Cardiac septum (tissue), 1 donor: ENCODE measurements around the gene IL6ST. TPM values are rescaled to one million over a fixed set of nuclear protein-coding genes. Genes with fewer than 3 reads are reported as not detected.

Experiments
- DNase-seq: peaks from one replicate; pipeline ENCODE4 v3.0.0-alpha.2; 2020; ENCODE audit warnings: low spot score
- intact Hi-C: fragments of 100-400 bp; cut with DNase I; formaldehyde crosslinking; loops from one replicate; pipeline ENCODE4 v1.14.0; 2022
- total RNA-seq: library from RNA; stranded (reverse); fragmentation: NEBNext Ultra II Directional; extraction: Animal tissue kit (Norgen Biotek cat#: 25700); gene quantifications from one replicate; pipeline ENCODE4 v1.2.1, GENCODE V29; 2021
- donor health status: DM: no; HTN: no; CAD: no.

Gene IL6ST
- total RNA-seq, 1 donor from 2014 or later, result 131 TPM

DNA sequence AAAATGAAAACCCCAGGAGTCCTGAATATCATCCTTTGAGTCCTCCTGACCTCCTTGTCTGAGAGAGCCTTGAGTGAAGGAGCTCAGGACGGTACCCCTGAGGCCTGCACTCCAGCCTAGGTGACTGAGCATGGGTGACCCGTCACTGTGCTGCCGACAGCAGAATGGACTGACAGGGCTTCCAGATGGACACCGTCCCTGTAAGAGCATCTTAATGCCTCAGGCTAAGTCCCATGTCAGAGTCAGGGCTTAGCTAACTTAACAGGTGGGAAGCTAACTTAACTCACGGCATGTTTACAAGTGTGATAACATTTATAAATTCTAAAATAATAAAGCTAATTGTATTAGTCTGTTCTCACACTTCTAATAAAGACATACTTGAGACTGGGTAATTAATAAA, 68.3 kb downstream of the IL6ST start:
- intact Hi-C loops, result no loop called here
- DNase-seq, result no peak

DNA sequence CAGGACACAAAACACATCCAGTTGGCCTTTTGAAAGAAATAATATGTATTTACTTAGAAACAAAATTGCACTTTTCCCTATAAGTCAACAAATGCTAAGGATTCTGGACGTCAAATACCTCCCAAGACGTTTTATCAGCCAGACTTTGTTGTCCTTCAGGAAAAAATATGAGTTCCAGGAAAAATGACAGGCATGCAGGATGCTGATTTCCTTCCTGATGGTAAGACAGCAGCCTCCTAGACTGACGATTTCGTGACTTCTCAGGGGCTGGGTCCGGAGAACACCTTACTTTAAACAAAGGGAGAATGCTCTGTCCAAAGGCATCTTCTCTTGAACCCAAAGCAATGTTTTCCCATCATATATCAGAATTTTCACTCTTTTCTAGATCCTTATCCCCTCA, 69.1 kb downstream of the IL6ST start:
- DNase-seq, result no peak
- intact Hi-C loops, result no loop called here

DNA sequence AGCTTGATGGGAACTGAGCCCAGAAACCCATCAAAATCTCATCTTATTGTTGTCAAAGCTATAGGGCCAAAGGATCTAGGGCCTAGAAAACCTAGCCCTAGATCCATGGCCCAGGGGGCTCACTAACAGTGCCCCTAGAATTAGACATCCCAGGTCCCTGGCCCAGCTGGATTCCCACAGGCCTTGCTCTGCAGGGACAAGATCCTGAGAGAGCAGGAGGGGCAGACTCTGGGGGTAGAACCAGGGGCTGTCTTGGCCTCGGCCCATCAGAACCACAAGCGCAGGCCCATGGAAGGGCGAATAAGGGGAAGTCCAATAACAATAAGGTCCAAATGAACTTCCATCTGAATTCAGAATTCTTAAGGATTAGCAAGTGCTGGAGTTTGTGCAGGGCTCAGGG, 69.6 kb downstream of the IL6ST start:
- DNase-seq, result no peak
- intact Hi-C loops, result no loop called here

DNA sequence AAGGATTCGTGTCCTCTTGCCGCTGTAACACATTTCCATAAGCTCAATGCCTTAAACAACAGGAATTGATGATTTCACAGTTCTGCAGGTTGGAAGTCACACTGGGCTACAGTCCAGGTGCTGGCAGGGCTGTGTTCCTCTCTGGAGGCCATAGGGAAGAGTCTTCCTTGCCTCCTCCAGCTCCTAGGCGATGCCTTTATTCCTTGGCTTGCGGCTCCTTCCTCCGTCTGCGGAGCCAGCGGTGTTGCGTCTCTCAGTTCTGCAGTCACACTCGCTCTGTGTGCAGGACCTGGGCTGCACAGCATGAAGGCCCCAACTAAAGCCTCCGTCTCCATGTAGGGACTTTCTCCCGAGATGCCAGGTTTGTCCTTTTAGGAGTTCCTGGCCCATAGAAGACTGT, 70.0 kb downstream of the IL6ST start:
- no peak for DNase-seq
- intact Hi-C loops, result no loop called here

DNA sequence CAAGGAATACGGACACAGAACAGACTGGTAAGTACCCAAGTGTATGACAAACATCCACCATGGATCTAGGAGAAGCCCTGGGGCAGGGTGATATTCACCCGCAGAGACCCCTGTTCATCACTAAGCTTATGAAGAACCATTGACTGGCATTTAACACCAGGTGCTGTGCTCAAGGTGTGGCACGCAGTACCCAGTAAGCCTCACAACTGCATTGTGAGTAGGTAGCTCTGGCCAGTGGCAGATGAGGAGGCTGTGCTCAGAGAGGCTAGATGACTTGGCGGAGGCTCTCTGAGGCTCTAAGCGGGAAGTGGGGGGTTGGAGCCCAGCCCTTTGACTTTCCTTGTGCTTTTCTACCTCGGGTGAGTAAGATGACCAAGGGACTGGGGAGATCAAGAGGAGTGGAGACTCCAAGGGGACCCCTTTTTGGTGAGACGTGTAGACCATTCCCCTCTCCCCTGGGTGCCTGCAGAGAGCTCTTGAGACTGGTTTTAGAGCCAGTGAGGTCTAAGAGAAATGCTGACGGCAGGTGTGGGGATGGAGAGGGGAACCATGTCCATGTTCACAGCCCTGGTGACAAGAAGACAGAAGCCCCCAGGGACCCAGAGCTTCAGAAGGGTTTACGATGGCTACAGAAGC, 70.8 kb downstream of the IL6ST start:
- no peak for DNase-seq
- intact Hi-C loops, result no loop called here

DNA sequence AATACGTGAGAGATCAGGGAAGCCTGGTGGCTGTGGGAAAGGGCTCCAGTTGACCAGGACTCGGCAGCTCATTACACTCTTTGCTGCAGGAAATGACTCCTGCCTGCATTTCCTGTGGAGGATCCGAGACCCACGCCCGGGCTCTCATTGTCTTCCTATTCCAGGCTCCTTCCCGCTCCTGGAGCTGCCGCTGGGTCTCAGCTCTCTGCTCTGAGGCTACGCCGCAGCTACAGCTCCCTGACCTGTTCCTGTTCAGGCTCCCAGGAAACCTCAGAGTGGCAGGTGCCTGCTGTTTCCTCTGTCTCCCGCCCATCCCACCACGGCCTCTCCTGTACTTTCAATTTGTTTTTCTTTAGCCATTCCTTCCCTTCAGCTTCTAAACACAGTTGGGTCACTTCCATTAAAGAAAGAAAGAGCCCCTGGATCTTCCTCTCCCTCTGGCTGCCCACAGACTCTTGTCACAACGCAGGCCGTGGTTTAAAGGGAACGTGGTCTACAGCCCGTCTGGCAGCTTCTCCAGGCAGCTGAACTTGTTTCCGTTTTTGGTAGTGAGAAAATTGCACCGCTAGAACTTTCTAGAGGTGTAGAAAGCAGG, 71.5 kb downstream of the IL6ST start:
- intact Hi-C loops, result no loop called here
- no peak for DNase-seq

DNA sequence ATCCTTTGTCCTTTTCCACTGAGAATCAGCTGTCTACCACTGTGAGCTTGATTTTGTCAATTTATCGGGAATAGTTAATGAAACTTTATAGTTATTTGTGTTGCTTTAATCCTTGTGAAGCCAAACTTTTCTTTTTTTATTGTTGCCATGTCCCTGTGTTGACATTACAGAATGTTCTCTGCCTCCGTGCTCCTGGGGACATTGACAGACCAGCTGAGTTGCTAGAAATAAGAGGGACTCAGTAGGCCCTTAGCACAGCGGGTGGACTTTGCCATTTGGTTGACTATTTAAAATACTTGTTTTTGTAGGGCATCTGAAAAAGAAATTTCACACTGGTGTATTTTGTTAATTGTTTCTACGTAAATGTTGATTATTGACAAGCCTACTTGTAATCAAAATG, 73.1 kb downstream of the IL6ST start:
- intact Hi-C loops, result no loop called here

DNA sequence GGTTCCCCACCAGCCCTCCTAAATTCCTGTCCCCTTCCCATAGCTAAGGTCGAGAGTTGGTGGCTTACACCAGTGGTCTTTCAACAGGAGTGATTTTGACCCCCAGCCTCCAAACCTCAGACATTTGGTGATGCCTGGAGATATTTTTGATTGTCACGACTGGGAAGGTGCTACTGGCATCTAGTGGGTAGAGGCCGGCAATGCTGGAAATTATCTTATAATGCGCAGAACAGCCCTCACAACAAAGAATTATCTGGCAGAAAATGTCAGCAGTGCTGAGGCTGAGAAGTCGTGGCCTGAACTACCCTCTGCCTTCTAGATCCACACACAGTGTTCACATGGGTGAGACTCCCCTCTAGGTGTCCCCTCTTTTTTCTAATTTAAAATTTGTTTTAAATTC, 74.0 kb downstream of the IL6ST start:
- DNase-seq, result no peak
- intact Hi-C loops, result no loop called here

More for the DNA sequence above, 73.1 kb downstream of the IL6ST start:
- DNase-seq, result no peak

DNA sequence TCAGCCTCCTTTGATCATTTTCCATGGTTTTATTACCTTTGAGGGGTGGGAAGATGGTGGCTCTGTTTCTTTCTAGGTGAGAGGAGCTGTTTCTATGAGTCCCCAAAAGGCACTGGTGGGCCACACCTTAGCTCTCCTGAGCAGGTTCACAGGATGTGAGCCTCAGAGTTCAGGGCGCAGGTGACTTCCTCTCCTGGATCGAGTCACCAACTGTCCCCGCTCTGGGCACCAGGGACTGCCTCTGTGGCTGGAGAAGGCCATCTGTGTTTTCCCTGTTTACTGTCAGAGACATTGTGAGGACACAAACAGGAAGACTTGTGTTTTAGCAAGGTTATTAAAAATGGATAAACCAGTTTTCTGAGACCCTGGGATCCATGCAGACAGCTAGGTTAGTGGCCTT, 75.1 kb downstream of the IL6ST start:
- no peak for DNase-seq
- intact Hi-C loops, result no loop called here

DNA sequence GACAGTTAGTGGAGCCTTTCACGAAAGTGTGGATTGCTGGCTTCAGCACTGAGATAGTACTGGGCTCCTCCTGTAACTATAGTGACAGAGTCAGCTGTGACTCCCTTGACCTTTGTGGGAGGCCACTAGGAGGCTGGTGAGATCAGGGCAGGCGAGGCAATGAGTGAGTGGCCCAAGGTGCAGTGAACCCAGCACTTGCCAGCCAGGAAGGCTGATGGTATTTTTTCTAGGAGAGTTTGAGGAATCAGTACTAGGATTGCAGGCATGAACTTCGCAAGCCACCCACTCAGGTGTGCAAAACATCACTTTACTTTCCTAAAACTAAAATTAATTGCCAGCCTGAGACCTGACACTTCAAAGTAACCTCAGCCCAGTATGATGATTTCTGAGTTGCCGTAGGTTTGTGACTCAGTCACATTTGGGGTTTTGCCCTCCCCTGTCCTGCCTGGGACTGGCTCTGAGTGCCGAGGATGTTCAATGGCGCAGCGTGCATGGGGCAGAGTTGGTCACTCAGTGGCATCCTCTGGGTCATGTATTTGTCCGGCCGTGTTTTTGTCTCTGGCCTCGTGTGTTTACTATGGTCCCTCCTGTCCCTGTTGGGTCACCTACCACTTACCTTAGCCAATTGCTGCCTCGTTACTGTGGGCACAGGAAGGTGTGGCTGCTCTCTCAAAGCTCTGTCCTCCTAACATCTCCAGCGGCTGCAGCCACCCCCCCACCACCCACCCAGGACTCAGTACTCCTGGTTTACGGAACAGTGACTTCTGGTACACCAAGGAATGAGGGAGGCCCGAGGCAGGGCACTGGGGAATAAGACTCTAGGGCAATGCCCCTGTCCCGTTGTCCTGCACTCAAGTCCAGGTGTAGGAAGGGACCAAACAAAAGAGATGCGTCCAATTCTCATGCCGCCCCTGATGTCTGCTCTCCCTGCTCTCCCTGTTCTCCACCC, 76.4 kb downstream of the IL6ST start:
- no peak for DNase-seq

DNA sequence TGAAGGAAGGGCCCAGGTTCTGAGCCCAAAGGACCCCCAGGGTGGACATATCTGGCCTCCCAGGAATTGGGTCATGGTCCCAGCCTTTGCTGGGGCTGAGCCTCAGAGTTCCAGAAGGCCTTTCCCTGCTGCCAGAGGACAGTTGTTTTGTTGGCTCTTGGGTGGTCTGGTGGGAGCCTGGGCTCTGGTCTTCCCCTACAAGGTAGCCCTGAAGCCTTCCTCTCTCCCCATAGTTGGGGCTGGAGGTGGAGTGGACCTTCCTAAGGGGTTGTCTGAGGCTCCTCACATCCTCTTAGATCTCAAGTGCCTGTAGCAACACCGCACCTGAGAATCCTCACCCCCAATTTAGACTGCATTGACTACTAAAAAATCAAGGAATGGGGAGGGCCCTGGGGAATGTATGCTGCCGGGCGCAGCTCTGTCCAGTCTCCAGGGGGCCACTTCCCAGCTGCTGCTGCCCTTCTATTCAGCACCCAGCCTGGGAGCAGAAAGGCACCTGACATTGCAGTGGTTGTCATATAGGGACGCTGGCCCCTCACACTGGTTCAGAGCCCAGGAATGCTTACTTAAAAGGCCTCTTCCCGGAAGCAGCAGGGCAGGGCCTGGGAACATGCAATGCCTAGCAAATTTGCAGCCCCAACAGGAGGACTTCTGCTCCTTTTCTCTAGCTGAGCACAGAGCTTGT, 77.2 kb downstream of the IL6ST start:
- no peak for DNase-seq
- intact Hi-C loops, result no loop called here

More for the DNA sequence above, 76.4 kb downstream of the IL6ST start:
- intact Hi-C loops, result no loop called here

DNA sequence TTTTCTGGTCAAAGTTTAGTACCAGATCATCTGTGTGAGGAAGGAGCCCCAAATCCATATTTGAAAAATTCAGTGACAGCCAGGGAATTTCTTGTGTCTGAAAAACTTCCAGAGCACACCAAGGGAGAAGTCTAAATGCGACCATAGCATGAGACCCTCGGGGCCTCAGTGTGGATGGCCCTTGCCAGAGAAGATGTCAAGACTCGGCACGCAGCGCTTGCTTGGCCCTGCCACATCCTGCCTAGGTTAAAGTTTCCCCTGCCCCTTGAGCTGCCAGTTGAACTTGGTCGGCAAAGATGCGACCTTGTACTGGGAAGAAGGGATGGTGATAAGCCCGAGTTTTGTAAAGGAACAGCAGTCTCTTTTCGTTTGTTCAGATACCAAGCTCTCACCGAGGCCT, 77.8 kb downstream of the IL6ST start:
- DNase-seq, result no peak
- intact Hi-C loops, result no loop called here

DNA sequence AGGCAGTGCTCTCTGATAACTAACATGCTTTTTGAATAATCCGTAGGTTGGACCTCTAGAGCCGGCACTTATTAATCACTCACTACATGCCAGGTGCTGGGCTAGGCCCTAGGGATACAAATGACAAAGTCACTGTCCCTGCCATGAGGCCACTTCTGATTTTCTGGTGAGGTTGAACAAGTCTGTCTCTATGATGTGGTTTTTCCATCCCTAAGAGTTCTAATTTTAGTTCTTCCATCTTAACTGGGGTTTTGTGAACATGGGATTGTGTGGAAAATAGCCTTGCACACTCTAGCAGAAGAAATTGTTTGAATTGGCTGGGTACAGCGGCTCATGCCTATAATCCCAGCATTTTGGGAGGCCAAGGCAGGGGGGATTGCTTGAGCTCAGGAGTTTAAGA, 79.0 kb downstream of the IL6ST start:
- intact Hi-C loops, result no loop called here
- no peak for DNase-seq

DNA sequence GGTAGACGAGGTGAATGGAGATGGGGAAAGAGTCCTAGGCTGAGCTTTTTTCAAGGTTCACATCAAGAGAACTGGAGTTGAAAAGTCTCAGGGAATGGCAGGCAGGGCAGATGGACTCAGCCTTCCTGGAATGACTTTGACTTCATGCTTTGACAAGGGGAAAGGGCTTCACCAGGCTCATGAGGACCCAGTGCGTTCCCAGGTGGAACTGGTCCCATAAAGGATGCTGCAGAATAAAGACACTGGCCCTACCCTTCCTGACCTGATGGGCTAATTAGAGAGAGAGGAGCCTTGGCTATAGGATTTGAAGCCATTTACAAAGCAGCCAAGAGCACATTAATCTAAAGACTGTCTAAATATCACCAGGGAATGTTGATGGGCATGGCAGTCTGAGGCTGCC, 79.8 kb downstream of the IL6ST start:
- intact Hi-C loops, result no loop called here
- no peak for DNase-seq

DNA sequence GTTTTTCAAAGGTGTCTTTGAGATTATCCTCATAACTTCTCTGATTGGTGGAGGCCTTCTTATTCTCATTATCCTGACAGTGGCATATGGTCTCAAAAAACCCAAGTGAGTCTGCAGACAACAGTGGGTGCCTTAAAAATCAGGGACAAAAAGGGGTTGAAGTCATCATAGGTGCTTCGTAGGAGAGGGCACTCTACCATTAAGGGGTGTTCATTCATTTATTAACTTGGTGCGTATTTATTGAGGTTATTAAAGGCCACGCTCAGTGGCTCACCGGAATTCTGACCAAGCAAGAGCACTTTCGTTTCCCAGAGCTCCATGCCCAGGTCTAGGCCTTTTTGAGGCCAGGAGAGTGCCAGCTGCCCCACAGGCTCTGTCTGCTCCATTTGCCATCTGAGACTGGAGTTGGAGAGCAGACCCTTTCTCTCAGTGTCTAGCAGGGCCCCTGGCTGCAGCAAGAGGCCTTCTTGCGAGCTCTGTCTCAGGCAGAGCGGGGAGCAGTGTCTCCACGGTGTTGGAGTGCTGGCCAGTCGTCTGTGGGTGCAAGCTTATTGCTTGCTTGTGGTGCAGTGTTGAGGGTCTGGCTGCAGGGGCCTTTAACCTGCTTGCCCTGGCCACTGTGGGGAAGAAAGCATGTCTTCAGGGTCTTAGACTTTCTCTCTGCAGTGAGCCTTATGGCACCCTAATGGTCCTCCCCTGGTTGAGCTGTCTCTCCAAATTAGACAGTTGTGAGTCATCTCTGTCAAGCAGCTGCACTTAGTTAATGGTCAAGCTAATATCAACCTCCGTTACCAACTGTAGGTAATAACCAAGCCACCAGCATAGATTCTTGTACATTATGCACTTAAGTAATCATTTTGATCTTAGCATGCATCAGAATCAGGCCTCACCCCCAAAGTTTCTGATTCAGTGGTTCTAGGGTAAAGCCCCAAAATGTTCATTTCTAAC, 81.0 kb downstream of the IL6ST start:
- no peak for DNase-seq
- intact Hi-C loops, result no loop called here

DNA sequence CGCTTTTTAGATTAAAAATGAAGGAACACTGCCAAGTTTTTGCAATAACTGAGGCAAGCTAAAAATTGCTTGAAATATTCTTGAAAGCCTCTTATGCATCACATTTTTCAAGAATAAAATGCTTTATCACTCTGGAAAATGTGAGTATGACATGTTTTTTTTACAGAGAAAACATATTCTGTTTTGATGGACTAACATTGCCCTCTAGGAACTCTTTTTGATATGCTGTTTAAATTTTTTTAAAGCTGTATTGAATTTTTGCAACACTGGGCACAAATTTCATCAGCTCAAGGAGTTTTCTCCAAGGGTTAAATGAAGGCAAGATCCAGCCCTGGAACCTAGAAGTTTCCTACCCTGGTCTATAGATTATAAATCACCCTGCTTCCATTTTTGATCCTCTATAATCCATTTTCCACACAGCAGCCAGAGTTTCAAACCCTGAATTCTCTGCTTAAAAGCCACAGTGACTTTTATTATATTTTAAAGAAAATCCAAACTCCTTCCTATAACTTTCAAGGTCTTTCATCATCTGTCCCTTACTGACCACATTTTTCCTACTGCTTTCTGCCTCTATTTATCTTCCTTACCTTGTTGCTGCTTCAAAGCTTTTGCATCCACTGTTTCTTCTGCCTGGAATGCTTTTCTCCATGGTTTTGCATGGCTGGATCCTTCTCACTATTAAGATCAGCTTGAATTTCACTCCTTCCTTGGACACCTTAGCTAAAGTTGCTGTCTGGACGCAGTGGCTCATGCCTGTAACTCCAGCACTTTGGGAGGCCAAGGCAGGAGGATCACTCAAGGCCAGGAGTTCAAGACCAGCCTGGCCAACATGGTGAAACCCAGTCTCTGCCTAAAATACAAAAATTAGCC, 82.7 kb downstream of the IL6ST start:
- intact Hi-C loops, result no loop called here

DNA sequence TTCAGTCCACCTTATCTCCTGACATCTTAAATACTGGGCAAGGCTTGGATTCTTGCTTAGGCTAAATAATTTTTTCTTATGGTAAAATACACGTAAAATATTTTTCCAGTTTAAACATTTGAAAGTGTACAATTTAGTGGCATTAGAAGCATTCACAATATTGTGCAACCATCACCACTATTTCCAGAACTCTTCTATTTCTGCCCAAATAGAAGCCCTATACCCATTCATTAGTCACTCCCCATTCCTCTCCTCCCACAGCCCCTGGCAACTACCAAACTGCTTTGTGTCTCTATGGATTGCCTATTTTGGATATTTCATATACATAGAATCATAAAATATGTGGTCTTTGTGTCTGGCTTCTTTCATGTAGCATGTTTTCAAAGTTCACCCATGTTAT, 86.0 kb downstream of the IL6ST start:
- intact Hi-C loops, result no loop called here

More for the DNA sequence above, 82.7 kb downstream of the IL6ST start:
- no peak for DNase-seq

DNA sequence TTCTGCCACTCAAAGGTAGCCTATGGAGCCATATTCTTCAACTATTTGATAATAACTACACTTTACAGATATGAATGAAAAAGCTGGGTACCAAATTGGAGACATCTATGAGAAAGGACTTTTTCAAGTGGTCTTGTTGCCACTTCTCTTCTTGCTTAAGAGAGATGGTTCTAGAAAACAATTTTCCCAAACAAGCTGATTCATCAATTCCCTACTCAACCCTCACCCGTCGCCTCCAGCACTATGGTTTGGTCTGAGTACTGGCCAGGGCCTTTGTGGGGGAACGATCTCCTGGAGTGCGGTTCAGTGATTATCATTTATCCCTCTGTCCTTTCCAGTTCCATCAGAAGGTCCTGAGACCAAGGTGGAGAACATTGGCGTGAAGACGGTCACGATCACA, 86.8 kb downstream of the IL6ST start:
- intact Hi-C loops, result no loop called here
- no peak for DNase-seq

More for the DNA sequence above, 86.0 kb downstream of the IL6ST start:
- DNase-seq, result no peak
